GM12891 (cell line): ENCODE results near the gene PER2.

Experiments used
- DNase-seq: peaks from one replicate; pipeline ENCODE4 v3.0.0; 2011; ENCODE audit warnings: low spot score; ENCODE audit not compliant: insufficient read length
- FAIRE-seq: peaks from 2 replicates; lab custom pipeline; 2011; peaks lifted over from hg19 to GRCh38; lab: Jason Lieb, UNC
- PAX5 ChIP-seq: IDR thresholded peaks from 2 replicates; pipeline ENCODE4 v1.6.1; 2011; ENCODE audit warnings: low read length, moderate library complexity, mild to moderate bottlenecking; ENCODE audit not compliant: insufficient read depth, severe bottlenecking
- POLR2A ChIP-seq: IDR thresholded peaks from 2 replicates; pipeline ENCODE4 v1.6.1; 2011; ENCODE audit warnings: low read depth, low read length, control low read depth
- POLR2AphosphoS5 ChIP-seq: IDR thresholded peaks from 2 replicates; pipeline ENCODE4 v1.6.1; 2011; ENCODE audit warnings: low read depth, low read length, control low read depth
- POU2F2 ChIP-seq: IDR thresholded peaks from 2 replicates; pipeline ENCODE4 v1.6.1; 2011; ENCODE audit warnings: low read depth, mild to moderate bottlenecking, control low read depth, low read length, moderate library complexity
- SPI1 ChIP-seq: IDR thresholded peaks from 2 replicates; pipeline ENCODE4 v1.6.1; 2011; ENCODE audit warnings: low read depth, low read length, control low read depth
- TAF1 ChIP-seq: IDR thresholded peaks from 2 replicates; pipeline ENCODE4 v1.6.1; 2011; ENCODE audit warnings: low read depth, low read length, control low read depth

PER2 gene

GRCh38 chr2:238250896-238251295, 37.5 kb downstream of the PER2 start:
- DNase-seq (no peak), FAIRE-seq (no peak)
- no peak for TF ChIP-seq SPI1
- no peak for TF ChIP-seq PAX5
- TF ChIP-seq POLR2AphosphoS5 = no peak
- TF ChIP-seq TAF1 = no peak
- no peak for TF ChIP-seq POU2F2
- TF ChIP-seq POLR2A = no peak

DNA sequence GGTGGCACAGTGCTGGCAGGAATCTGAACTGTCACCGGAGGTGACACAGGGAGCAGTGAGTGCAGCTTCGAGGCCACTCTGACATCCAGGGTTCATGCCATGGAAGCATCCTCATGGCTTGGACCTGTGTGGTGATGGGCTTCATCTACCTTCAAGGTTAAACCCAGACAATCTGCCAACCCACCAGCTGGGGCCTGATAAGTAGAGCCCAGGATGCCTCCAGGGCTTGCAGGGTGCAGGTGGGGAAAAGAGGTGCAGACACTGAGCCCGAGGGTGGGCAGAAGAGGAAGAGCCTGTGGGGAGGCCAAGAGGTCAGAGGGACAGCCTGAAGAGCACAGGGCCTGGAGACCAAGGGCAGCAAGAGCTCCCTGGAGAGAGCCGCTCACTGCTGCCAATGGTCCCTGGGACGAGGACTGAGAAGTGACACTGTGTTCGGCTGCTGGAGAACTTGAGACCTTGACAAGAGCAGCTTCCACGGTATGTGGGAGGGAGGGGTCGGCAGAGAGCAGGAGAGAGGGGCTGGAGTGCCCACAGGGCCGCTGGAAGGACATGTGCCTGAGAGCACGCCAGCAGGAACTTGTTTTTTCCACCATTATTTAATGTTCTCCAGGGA, 40.5 kb downstream of the PER2 start:
- no peak for DNase-seq
- FAIRE-seq = no peak
- TF ChIP-seq POLR2AphosphoS5 = no peak
- TF ChIP-seq POU2F2 = no peak
- TF ChIP-seq PAX5 = no peak
- TF ChIP-seq POLR2A = no peak
- no peak for TF ChIP-seq SPI1
- no peak for TF ChIP-seq TAF1

GRCh38 chr2:238247002-238247822, 41.2 kb downstream of the PER2 start:
- no peak for FAIRE-seq
- no peak for DNase-seq
- TF ChIP-seq PAX5 (no peak), POLR2AphosphoS5 (no peak), SPI1 (no peak), POU2F2 (no peak), POLR2A (no peak), TAF1 (no peak)

- no peak for DNase-seq
- TF ChIP-seq POLR2AphosphoS5 = no peak
- TF ChIP-seq POLR2A = no peak
- TF ChIP-seq TAF1 = no peak
- TF ChIP-seq PAX5 = no peak
- TF ChIP-seq SPI1 = no peak
- no peak for TF ChIP-seq POU2F2
- FAIRE-seq = no peak
Measured at GRCh38 chr2:238244151-238244550, 44.3 kb downstream of the PER2 start.

- no peak for TF ChIP-seq POLR2A
- TF ChIP-seq SPI1 = no peak
- no peak for TF ChIP-seq PAX5
- no peak for TF ChIP-seq POU2F2
- no peak for TF ChIP-seq POLR2AphosphoS5
- no peak for TF ChIP-seq TAF1
- no peak for FAIRE-seq
- DNase-seq = no peak
Measured at GRCh38 chr2:238243496-238244076, 44.8 kb downstream of the PER2 start.

GRCh38 chr2:238242731-238243495, 45.5 kb downstream of the PER2 start:
- no peak for FAIRE-seq
- TF ChIP-seq SPI1 = no peak
- TF ChIP-seq PAX5 = no peak
- TF ChIP-seq TAF1 = no peak
- TF ChIP-seq POLR2AphosphoS5 = no peak
- TF ChIP-seq POLR2A = no peak
- no peak for TF ChIP-seq POU2F2
- DNase-seq = no peak

DNA sequence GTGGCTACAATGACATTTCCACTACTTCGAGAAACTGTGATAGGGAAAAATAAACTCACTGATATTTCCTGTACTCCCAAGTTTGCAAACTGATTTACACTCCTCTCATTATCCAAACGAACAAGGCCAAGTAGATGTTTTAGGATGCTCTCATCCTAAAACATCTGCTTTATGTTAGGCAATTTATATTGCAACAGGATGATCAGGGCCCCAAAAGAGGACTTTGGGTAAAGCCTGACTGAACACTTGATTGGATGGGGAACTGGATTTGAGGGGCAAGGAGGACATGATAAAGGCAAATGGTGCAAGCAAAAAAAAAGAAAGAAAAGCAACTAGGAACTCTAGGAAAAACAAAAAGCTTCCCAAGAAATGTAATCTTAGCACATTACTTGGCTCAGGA, 46.4 kb downstream of the PER2 start:
- DNase-seq (no peak), FAIRE-seq (no peak)
- TF ChIP-seq PAX5 = no peak
- TF ChIP-seq SPI1 = no peak
- TF ChIP-seq POU2F2 = no peak
- no peak for TF ChIP-seq POLR2A
- TF ChIP-seq POLR2AphosphoS5 = no peak
- TF ChIP-seq TAF1 = no peak

GRCh38 chr2:238240757-238241711, 47.4 kb downstream of the PER2 start:
- no peak for FAIRE-seq
- no peak for TF ChIP-seq POU2F2
- TF ChIP-seq POLR2A = no peak
- TF ChIP-seq SPI1 = no peak
- no peak for TF ChIP-seq PAX5
- no peak for TF ChIP-seq TAF1
- TF ChIP-seq POLR2AphosphoS5 = no peak
- DNase-seq = no peak
